ENCODE measurements around the gene TMED1. TPM values are rescaled to one million over a fixed set of nuclear protein-coding genes. Genes with fewer than 3 reads are reported as not detected.

TMED1 gene
- total RNA-seq, 3 donors from 2014 or later = 27.2 to 51.2 (median 42.4) TPM

- no peaks in the 10 kb centered on the region for H3K9me3 ChIP-seq
- intact Hi-C loops (cut with DNase I; ENCODE audit: low total_unique reads) = no loop called here
- no peak overlapping the region for H3K27ac ChIP-seq
- H3K4me3 ChIP-seq = no peak overlapping the region
- no peaks in the 10 kb centered on the region for H3K4me1 ChIP-seq
- no peaks in the 10 kb centered on the region for H3K36me3 ChIP-seq
- no peak for DNase-seq (ENCODE audit: low spot score in 2 of 2)
- TF ChIP-seq CTCF (IDR thresholded peaks at IDR 0.05) (no peak), POLR2AphosphoS5 (IDR thresholded peaks at IDR 0.05) (no peak), POLR2A (IDR thresholded peaks at IDR 0.05) (no peak)
- H3K27me3 ChIP-seq = no peaks in the 10 kb centered on the region
Observed at GRCh38 chr19:10829967-10830366, 6.0 kb downstream of the TMED1 start.

- no peak for DNase-seq (ENCODE audit: low spot score in 2 of 2)
- no peaks in the 10 kb centered on the region for H3K4me1 ChIP-seq
- TF ChIP-seq POLR2A (IDR thresholded peaks at IDR 0.05) (no peak), CTCF (IDR thresholded peaks at IDR 0.05) (no peak), POLR2AphosphoS5 (IDR thresholded peaks at IDR 0.05) (no peak)
- H3K27ac ChIP-seq = no peak overlapping the region
- intact Hi-C loops (cut with DNase I; ENCODE audit: low total_unique reads) = no loop called here
- H3K27me3 ChIP-seq = no peaks in the 10 kb centered on the region
- H3K36me3 ChIP-seq = no peaks in the 10 kb centered on the region
- H3K9me3 ChIP-seq = no peaks in the 10 kb centered on the region
- H3K4me3 ChIP-seq = no peak overlapping the region
Observed at GRCh38 chr19:10828981-10829821, 6.8 kb downstream of the TMED1 start.

GRCh38 chr19:10826846-10827245, 9.2 kb downstream of the TMED1 start:
- no peak overlapping the region for H3K4me3 ChIP-seq
- DNase-seq (ENCODE audit: low spot score in 2 of 2) = no peak
- no peak overlapping the region for H3K27ac ChIP-seq
- no peaks in the 10 kb centered on the region for H3K4me1 ChIP-seq
- H3K9me3 ChIP-seq = no peaks in the 10 kb centered on the region
- TF ChIP-seq CTCF (IDR thresholded peaks at IDR 0.05) (no peak), POLR2AphosphoS5 (IDR thresholded peaks at IDR 0.05) (no peak), POLR2A (IDR thresholded peaks at IDR 0.05) (no peak)
- intact Hi-C loops (cut with DNase I; ENCODE audit: low total_unique reads) = no loop called here
- no peaks in the 10 kb centered on the region for H3K36me3 ChIP-seq
- no peaks in the 10 kb centered on the region for H3K27me3 ChIP-seq

- no peaks in the 10 kb centered on the region for H3K36me3 ChIP-seq
- H3K27me3 ChIP-seq = no peaks in the 10 kb centered on the region
- no peaks in the 10 kb centered on the region for H3K4me1 ChIP-seq
- H3K27ac ChIP-seq = no peak overlapping the region
- no peak for DNase-seq (ENCODE audit: low spot score in 2 of 2)
- no peak overlapping the region for H3K4me3 ChIP-seq
- no peaks in the 10 kb centered on the region for H3K9me3 ChIP-seq
- intact Hi-C loops (cut with DNase I; ENCODE audit: low total_unique reads) = no loop called here
- no peak for TF ChIP-seq POLR2AphosphoS5 (IDR thresholded peaks at IDR 0.05)
- no peak for TF ChIP-seq POLR2A (IDR thresholded peaks at IDR 0.05)
- TF ChIP-seq CTCF (IDR thresholded peaks at IDR 0.05) = no peak
Observed at GRCh38 chr19:10826231-10826630, 9.8 kb downstream of the TMED1 start.

GRCh38 chr19:10823690-10824089, 12.3 kb downstream of the TMED1 start:
- Histone ChIP-seq H3K36me3 (no peaks in the 10 kb centered on the region), H3K4me1 (no peaks in the 10 kb centered on the region), H3K27me3 (no peaks in the 10 kb centered on the region), H3K4me3 (no peak overlapping the region), H3K9me3 (no peaks in the 10 kb centered on the region), H3K27ac (no peak overlapping the region)
- DNase-seq (ENCODE audit: low spot score in 2 of 2) = no peak
- no peak for TF ChIP-seq POLR2AphosphoS5 (IDR thresholded peaks at IDR 0.05)
- intact Hi-C loops (cut with DNase I; ENCODE audit: low total_unique reads) = no loop called here

All from breast epithelium (tissue), 4 donors.